ENCODE data around the gene DUSP14. TPM values are rescaled to one million over a fixed set of nuclear protein-coding genes. Genes with fewer than 3 reads are reported as not detected.
A peak's percentile ranks its signal among the peaks of the same experiment; 100 is the strongest.

DUSP14 gene
- total and polyA plus RNA-seq, 2 of the 13 experiments (the other 11 are each of a cell fraction or from before 2014, with no cell fraction given), result 33.5 to 39.8 TPM

DNA sequence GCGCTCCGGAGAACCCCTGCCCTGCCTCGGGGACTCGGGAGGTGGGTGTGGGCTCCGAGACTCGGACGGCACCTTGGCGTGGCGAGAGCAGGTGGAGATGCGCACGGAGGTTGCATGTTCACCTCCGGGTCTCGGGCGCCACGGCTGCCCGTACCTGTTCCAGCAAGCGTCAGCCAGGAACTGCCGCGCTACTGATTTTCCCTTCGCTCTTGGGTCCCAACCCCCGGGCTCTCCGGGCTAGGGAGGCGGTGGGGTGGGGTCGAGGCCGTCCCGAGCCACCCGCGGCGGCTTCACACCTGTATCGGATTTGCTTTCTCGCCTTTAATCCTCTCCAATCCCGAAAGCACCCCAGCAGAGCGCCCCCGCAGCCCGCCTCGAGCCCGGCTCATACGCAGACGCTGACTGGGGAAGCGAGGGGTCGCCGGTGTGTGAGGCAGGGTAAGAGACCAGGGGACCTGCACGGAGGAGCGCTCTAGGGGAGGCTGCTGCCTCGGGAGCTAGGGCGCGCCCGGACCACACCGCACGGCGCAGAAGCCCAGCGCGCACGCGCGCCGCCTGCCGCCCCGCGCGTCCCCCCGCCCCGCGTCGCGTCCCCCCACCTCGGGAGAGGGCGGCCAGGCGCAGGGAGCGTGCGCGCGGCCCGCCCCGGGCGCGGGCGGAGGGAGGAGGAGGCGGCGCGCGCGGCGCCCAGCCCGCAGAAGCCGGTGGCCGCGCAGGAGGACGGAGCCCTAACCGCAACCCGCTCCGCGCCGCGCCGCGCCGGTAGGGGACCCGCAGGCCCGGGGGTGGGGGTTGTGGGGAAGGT lies at the start of gene DUSP14 (continued):
- TF ChIP-seq, protein P1, sequence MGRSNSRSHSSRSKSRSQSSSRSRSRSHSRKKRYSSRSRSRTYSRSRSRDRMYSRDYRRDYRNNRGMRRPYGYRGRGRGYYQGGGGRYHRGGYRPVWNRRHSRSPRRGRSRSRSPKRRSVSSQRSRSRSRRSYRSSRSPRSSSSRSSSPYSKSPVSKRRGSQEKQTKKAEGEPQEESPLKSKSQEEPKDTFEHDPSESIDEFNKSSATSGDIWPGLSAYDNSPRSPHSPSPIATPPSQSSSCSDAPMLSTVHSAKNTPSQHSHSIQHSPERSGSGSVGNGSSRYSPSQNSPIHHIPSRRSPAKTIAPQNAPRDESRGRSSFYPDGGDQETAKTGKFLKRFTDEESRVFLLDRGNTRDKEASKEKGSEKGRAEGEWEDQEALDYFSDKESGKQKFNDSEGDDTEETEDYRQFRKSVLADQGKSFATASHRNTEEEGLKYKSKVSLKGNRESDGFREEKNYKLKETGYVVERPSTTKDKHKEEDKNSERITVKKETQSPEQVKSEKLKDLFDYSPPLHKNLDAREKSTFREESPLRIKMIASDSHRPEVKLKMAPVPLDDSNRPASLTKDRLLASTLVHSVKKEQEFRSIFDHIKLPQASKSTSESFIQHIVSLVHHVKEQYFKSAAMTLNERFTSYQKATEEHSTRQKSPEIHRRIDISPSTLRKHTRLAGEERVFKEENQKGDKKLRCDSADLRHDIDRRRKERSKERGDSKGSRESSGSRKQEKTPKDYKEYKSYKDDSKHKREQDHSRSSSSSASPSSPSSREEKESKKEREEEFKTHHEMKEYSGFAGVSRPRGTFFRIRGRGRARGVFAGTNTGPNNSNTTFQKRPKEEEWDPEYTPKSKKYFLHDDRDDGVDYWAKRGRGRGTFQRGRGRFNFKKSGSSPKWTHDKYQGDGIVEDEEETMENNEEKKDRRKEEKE (IDR thresholded peaks at IDR 0.05), result no peak
- TF ChIP-seq SETDB1 (CRISPR knock-in tag; IDR thresholded peaks at IDR 0.05; ENCODE audit: borderline replicate concordance) (no peak), ZNF124 (CRISPR knock-in tag; IDR thresholded peaks at IDR 0.05) (no peak), ZNF841 (CRISPR knock-in tag; IDR thresholded peaks at IDR 0.05; ENCODE audit: borderline replicate concordance) (no peak), ZNF260 (CRISPR knock-in tag; IDR thresholded peaks at IDR 0.05; ENCODE audit: borderline replicate concordance, low read depth) (no peak), ZBTB21 (CRISPR knock-in tag; IDR thresholded peaks at IDR 0.05) (no peak; the same call in 1 of the 2 replicates), ZNF329 (CRISPR knock-in tag; IDR thresholded peaks at IDR 0.05; ENCODE audit: low read depth) (no peak; the same call in 1 of the 2 replicates), HDAC6 (IDR thresholded peaks at IDR 0.05; ENCODE audit: low read depth, low read length) (no peak), NFE2L1 (CRISPR knock-in tag; IDR thresholded peaks at IDR 0.05; ENCODE audit: borderline replicate concordance) (no peak), ZNF674 (CRISPR knock-in tag; IDR thresholded peaks at IDR 0.05; ENCODE audit: low read depth) (no peak), MBD4 (IDR thresholded peaks at IDR 0.05; ENCODE audit: borderline replicate concordance, low read length) (no peak)
- TF ChIP-seq, protein P2, sequence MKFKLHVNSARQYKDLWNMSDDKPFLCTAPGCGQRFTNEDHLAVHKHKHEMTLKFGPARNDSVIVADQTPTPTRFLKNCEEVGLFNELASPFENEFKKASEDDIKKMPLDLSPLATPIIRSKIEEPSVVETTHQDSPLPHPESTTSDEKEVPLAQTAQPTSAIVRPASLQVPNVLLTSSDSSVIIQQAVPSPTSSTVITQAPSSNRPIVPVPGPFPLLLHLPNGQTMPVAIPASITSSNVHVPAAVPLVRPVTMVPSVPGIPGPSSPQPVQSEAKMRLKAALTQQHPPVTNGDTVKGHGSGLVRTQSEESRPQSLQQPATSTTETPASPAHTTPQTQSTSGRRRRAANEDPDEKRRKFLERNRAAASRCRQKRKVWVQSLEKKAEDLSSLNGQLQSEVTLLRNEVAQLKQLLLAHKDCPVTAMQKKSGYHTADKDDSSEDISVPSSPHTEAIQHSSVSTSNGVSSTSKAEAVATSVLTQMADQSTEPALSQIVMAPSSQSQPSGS (CRISPR knock-in tag; IDR thresholded peaks at IDR 0.05), result no peak
- TF ChIP-seq, protein P3, sequence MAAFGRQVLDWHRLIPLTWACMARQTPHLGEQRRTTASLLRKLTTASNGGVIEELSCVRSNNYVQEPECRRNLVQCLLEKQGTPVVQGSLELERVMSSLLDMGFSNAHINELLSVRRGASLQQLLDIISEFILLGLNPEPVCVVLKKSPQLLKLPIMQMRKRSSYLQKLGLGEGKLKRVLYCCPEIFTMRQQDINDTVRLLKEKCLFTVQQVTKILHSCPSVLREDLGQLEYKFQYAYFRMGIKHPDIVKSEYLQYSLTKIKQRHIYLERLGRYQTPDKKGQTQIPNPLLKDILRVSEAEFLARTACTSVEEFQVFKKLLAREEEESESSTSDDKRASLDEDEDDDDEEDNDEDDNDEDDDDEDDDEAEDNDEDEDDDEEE (CRISPR knock-in tag; IDR thresholded peaks at IDR 0.05), result no peak
- TF ChIP-seq, protein P4, sequence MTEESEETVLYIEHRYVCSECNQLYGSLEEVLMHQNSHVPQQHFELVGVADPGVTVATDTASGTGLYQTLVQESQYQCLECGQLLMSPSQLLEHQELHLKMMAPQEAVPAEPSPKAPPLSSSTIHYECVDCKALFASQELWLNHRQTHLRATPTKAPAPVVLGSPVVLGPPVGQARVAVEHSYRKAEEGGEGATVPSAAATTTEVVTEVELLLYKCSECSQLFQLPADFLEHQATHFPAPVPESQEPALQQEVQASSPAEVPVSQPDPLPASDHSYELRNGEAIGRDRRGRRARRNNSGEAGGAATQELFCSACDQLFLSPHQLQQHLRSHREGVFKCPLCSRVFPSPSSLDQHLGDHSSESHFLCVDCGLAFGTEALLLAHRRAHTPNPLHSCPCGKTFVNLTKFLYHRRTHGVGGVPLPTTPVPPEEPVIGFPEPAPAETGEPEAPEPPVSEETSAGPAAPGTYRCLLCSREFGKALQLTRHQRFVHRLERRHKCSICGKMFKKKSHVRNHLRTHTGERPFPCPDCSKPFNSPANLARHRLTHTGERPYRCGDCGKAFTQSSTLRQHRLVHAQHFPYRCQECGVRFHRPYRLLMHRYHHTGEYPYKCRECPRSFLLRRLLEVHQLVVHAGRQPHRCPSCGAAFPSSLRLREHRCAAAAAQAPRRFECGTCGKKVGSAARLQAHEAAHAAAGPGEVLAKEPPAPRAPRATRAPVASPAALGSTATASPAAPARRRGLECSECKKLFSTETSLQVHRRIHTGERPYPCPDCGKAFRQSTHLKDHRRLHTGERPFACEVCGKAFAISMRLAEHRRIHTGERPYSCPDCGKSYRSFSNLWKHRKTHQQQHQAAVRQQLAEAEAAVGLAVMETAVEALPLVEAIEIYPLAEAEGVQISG (CRISPR knock-in tag; IDR thresholded peaks at IDR 0.05), result 0 out of 2 replicates have a peak, but pooled peaks have one; percentile 4
- TF ChIP-seq, protein P5, sequence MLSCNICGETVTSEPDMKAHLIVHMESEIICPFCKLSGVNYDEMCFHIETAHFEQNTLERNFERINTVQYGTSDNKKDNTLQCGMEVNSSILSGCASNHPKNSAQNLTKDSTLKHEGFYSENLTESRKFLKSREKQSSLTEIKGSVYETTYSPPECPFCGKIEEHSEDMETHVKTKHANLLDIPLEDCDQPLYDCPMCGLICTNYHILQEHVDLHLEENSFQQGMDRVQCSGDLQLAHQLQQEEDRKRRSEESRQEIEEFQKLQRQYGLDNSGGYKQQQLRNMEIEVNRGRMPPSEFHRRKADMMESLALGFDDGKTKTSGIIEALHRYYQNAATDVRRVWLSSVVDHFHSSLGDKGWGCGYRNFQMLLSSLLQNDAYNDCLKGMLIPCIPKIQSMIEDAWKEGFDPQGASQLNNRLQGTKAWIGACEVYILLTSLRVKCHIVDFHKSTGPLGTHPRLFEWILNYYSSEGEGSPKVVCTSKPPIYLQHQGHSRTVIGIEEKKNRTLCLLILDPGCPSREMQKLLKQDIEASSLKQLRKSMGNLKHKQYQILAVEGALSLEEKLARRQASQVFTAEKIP (CRISPR knock-in tag; IDR thresholded peaks at IDR 0.05; ENCODE audit: borderline replicate concordance), result no peak
- TF ChIP-seq, protein P6, sequence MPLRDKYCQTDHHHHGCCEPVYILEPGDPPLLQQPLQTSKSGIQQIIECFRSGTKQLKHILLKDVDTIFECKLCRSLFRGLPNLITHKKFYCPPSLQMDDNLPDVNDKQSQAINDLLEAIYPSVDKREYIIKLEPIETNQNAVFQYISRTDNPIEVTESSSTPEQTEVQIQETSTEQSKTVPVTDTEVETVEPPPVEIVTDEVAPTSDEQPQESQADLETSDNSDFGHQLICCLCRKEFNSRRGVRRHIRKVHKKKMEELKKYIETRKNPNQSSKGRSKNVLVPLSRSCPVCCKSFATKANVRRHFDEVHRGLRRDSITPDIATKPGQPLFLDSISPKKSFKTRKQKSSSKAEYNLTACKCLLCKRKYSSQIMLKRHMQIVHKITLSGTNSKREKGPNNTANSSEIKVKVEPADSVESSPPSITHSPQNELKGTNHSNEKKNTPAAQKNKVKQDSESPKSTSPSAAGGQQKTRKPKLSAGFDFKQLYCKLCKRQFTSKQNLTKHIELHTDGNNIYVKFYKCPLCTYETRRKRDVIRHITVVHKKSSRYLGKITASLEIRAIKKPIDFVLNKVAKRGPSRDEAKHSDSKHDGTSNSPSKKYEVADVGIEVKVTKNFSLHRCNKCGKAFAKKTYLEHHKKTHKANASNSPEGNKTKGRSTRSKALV (CRISPR knock-in tag; IDR thresholded peaks at IDR 0.05), result peak; percentile 70; the same call in 1 of the 2 replicates

All from HepG2 (cell line).